Esophagus squamous epithelium (tissue), 4 donors: ENCODE data around the gene FGFR3.

Experiments used
- POLR2A ChIP-seq, 4 donors: fragments of 450-650 bp; IDR thresholded peaks; one replicate each; pipeline ENCODE4 v1.6.1; 2017; ENCODE audit warnings: antibody characterized with exemption in 4 of 4, mild to moderate bottlenecking in 4 of 4, moderate library complexity in 3 of 4
- TF ChIP-seq, protein P1 (sequence below), 6 experiments: fragments of 450-650 bp in 4 of 6; fragments of 200-600 bp in 2 of 6; sonication (generic) in 2 of 6; IDR thresholded peaks; one replicate each; pipeline ENCODE4 v1.5.1; 2016 to 2019; ENCODE audit warnings: antibody characterized with exemption in 6 of 6, mild to moderate bottlenecking in 4 of 6, moderate library complexity in 4 of 6

DNA sequence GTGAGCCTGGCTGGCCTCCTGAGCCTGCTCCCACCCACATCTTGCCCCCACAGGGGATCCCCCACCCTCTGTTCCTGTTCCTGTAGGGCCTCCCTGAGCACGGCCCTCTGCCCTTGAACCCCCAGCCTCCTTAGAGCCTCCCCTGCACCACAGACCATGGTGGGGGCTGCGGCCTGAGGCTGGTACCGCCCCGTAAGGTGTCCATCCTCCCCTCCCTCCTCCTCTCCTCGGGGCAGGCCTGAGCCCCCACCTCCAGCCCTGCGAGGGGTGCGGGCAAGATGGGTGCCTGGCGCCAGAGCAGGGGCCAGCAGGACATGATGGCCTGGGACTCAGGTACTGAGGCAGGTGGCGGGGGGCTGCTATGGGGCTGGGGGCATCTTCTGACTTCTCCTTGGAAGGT is 28.4 kb upstream of the FGFR3 start:
- TF ChIP-seq POLR2A (IDR thresholded peaks at IDR 0.05), result no peak
- TF ChIP-seq, protein P1, sequence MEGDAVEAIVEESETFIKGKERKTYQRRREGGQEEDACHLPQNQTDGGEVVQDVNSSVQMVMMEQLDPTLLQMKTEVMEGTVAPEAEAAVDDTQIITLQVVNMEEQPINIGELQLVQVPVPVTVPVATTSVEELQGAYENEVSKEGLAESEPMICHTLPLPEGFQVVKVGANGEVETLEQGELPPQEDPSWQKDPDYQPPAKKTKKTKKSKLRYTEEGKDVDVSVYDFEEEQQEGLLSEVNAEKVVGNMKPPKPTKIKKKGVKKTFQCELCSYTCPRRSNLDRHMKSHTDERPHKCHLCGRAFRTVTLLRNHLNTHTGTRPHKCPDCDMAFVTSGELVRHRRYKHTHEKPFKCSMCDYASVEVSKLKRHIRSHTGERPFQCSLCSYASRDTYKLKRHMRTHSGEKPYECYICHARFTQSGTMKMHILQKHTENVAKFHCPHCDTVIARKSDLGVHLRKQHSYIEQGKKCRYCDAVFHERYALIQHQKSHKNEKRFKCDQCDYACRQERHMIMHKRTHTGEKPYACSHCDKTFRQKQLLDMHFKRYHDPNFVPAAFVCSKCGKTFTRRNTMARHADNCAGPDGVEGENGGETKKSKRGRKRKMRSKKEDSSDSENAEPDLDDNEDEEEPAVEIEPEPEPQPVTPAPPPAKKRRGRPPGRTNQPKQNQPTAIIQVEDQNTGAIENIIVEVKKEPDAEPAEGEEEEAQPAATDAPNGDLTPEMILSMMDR (IDR thresholded peaks at IDR 0.05), result no peak
